ENCODE measurements around the gene XPR1.

XPR1 gene

DNA sequence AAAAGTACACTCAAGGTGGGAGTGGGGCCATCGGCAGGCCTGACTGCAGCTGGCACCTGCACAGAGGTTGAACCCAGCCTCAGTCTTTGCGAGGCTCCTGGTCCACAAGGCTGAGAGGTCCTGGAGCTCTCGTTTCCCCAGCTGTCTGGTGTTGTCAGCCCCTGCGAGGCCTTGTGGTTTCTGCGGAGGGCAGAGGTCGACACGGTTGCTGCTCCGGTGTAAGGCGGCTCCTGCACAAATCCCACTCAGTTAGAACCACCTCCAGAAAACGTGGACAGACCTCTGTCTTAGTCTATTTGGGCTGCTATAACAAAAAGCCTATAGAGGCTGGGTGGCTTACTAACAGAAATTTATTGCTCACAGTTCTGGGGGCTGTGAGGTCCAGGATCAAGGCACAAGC lies 286.7 kb downstream of the XPR1 start:
- H3K4me1 ChIP-seq: peaks cover 10% of the 10 kb centered on the region
- DNase-seq: no peak
- TF ChIP-seq, protein P1, sequence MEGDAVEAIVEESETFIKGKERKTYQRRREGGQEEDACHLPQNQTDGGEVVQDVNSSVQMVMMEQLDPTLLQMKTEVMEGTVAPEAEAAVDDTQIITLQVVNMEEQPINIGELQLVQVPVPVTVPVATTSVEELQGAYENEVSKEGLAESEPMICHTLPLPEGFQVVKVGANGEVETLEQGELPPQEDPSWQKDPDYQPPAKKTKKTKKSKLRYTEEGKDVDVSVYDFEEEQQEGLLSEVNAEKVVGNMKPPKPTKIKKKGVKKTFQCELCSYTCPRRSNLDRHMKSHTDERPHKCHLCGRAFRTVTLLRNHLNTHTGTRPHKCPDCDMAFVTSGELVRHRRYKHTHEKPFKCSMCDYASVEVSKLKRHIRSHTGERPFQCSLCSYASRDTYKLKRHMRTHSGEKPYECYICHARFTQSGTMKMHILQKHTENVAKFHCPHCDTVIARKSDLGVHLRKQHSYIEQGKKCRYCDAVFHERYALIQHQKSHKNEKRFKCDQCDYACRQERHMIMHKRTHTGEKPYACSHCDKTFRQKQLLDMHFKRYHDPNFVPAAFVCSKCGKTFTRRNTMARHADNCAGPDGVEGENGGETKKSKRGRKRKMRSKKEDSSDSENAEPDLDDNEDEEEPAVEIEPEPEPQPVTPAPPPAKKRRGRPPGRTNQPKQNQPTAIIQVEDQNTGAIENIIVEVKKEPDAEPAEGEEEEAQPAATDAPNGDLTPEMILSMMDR (IDR thresholded peaks at IDR 0.05; ENCODE audit: low read depth, low read length): no peak

DNA sequence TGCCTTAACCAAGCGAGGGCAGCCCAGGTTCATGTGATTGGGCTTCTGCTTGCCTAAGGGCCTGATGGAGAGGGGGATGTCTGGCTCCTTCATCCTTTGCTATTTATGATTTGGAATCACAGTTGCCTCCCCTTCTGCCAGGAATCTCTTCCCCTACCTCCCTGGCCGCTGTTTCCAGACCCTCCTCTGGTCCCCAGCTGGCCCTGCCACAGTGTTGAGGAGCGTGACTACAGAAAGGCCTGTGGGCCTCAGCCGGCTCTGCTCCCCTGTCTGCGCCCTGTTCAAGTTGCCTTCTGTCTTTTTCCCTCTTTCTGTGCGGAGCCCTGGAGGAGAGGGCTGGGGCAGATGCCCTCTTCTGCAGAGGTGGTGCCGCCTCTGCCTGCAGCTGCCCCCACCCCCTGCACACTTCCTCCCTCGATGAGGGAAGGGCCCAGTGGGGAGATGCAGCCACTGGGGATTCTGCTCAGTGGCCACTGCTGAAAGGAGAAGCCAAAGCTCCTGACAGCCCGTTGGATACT lies 287.4 kb downstream of the XPR1 start:
- Histone ChIP-seq H3K4me3 (ENCODE audit: low read depth, low read length) (no peak overlapping the region), H3K4me1 (peaks cover 17% of the 10 kb centered on the region), H3K36me3 (no peaks in the 10 kb centered on the region), H3K27me3 (no peaks in the 10 kb centered on the region), H3K9me3 (no peaks in the 10 kb centered on the region)
- no peak for DNase-seq
- TF ChIP-seq, protein P1 (IDR thresholded peaks at IDR 0.05; ENCODE audit: low read depth, low read length): no peak

More for the DNA sequence above, 286.7 kb downstream of the XPR1 start:
- Histone ChIP-seq H3K4me3 (ENCODE audit: low read depth, low read length) (no peak overlapping the region), H3K27me3 (no peaks in the 10 kb centered on the region), H3K9me3 (no peaks in the 10 kb centered on the region), H3K36me3 (no peaks in the 10 kb centered on the region)

DNA sequence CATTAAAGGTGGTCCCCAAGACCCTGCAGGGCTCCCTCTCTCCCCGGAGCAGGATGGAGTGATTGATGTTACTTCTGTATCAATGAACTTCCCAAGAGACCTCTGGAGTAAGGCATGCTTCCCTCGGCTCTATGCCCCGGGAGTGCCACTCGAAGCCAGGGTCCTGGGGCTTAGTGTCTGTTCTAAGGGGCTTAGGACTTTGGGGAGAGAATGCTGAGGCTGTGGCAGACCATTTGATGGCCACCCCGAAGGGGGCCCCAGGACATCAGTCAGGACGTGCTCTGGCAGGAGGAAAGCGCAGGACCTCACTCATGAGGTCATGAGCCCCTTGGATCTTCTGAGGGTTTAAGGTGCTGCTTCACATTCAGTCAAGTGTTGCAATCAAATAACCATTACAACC lies 288.4 kb downstream of the XPR1 start:
- H3K4me1 ChIP-seq: peaks cover 22% of the 10 kb centered on the region
- no peak for DNase-seq

DNA sequence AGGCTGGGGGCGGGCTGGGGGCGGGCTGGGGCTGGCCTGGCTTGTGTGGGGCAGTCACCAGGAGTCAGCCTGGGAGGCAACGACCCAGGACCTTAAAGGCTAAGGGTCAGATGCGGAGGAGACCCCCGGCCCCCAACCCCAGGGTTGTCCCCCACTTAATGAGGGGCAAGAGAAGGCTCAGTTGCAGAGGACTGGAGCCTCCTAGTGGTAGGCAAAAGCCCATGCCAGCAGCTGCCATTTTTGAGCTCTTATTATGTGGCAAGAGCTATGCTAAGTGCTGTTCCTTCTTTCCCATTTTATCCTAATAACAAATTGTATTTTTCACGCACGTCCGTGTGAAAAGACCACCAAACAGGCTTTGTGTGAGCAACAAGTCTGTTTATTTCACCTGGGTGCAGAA lies 288.9 kb downstream of the XPR1 start:
- Histone ChIP-seq H3K9me3 (no peaks in the 10 kb centered on the region), H3K36me3 (no peaks in the 10 kb centered on the region), H3K27me3 (no peaks in the 10 kb centered on the region), H3K4me1 (peaks cover 27% of the 10 kb centered on the region), H3K4me3 (ENCODE audit: low read depth, low read length) (no peak overlapping the region)
- TF ChIP-seq, protein P1 (IDR thresholded peaks at IDR 0.05; ENCODE audit: low read depth, low read length): peak; percentile 43
- no peak for DNase-seq

More for the DNA sequence above, 288.4 kb downstream of the XPR1 start:
- H3K36me3 ChIP-seq: no peaks in the 10 kb centered on the region
- H3K9me3 ChIP-seq: no peaks in the 10 kb centered on the region
- no peaks in the 10 kb centered on the region for H3K27me3 ChIP-seq
- TF ChIP-seq, protein P1 (IDR thresholded peaks at IDR 0.05; ENCODE audit: low read depth, low read length): no peak
- H3K4me3 ChIP-seq (ENCODE audit: low read depth, low read length): no peak overlapping the region

DNA sequence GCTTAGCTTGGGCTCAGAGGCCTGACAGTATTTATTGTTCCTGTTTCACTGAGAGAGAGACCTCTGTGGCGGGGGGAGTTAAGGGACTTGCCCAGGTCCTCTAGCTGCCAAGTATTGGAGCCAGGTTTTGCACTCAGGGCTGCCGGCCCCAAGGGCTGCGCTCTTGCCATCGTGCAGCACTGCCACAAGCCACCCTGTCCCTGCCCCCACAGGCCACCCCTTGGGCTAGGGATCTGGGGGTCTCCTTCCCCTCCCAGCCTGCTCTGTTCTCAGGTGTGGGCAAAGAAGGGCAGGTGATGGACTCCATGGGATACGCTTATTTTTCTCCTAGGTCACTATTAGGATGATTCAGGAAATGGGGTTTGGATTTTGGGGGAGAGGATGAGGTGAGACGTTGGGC lies 289.6 kb downstream of the XPR1 start:
- TF ChIP-seq, protein P1 (IDR thresholded peaks at IDR 0.05; ENCODE audit: low read depth, low read length): no peak
- Histone ChIP-seq H3K27me3 (no peaks in the 10 kb centered on the region), H3K9me3 (no peaks in the 10 kb centered on the region), H3K36me3 (no peaks in the 10 kb centered on the region), H3K4me1 (peaks cover 32% of the 10 kb centered on the region), H3K4me3 (ENCODE audit: low read depth, low read length) (no peak overlapping the region)
- peak; percentile 12 for DNase-seq

DNA sequence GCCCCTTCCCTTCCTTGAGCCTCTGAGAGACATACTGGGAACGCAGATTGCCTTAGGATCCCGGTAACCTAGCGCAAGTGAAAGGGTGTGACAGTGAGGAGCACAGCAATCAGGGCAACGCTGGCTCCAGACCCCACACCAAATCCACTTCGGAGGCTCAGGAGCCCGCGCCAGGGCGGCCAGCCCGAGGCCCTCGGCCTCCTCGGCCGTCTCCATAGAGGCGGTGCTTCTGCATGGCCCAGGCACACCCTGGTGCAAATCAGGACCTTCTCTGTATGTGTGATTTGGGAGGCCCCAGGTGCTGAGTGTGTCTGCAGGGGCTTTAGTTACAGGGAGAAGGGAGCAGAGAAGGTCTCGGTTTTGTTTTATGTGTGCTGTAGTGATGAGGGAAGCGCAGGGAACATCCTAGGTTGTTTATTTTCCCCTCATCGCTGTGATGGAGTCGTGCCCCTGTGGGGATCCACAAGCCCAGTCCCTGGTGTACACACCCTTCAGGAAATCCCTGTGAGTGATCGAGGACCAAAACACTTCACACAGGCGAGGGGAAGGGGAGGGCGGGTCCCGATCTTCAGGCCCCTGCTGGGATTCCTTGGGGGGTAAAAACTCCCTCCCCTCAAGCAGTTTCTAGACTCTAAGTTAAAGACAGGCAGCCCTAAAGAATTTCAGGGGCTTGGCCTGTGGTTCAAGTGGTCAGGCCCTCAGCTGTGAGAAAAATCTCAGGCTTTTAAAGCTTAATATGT lies 290.2 kb downstream of the XPR1 start:
- Histone ChIP-seq H3K4me1 (peaks cover 36% of the 10 kb centered on the region), H3K9me3 (no peaks in the 10 kb centered on the region), H3K36me3 (no peaks in the 10 kb centered on the region), H3K4me3 (ENCODE audit: low read depth, low read length) (no peak overlapping the region), H3K27me3 (no peaks in the 10 kb centered on the region)
- TF ChIP-seq, protein P1 (IDR thresholded peaks at IDR 0.05; ENCODE audit: low read depth, low read length): no peak
- DNase-seq: peak; percentile 4

All from BE2C (cell line).